Measurements from ENCODE around the gene BPIFB4. TPM values are rescaled to one million over a fixed set of nuclear protein-coding genes. Genes with fewer than 3 reads are reported as not detected.

BPIFB4 gene
- total and polyA plus RNA-seq, 2 experiments from 2014 or later: not detected

- in situ Hi-C loops (cut with MboI): no loop called here
- Histone ChIP-seq H3K4me2 (ENCODE audit: unreplicated experiment) (no peak overlapping the region), H3K27me3 (replicated peaks; ENCODE audit: insufficient read depth) (peaks cover 69% of the 10 kb centered on the region), H4K20me1 (ENCODE audit: insufficient read depth) (no peaks in the 10 kb centered on the region), H3F3A (ENCODE audit: insufficient read depth) (no peaks in the 10 kb centered on the region), H3K27ac (no peak overlapping the region), H3K79me2 (ENCODE audit: insufficient read depth) (no peaks in the 10 kb centered on the region), H3K9me2 (ENCODE audit: insufficient read depth) (no peaks in the 10 kb centered on the region), H3K9me3 (ENCODE audit: low read depth) (no peaks in the 10 kb centered on the region), H3K4me1 (ENCODE audit: insufficient read depth) (no peaks in the 10 kb centered on the region), H3K36me3 (ENCODE audit: low read depth) (no peaks in the 10 kb centered on the region), H2AFZ (no peak overlapping the region), H3K9ac (no peak overlapping the region), H3K4me3 (no peak overlapping the region)
- no peak for DNase-seq
- 30 to 35% methylated on average over 4 of the region's 4 CpGs for WGBS, 2 experiments (ENCODE audit: low coverage in 1 of 2, low lambda C conversion rate in 2 of 2, missing lambda C conversion rate in 2 of 2)
- TF ChIP-seq EZH2 (IDR thresholded peaks at IDR 0.05; ENCODE audit: insufficient read depth, poor library complexity, severe bottlenecking) (no peak), EZH2phosphoT487 (IDR thresholded peaks at IDR 0.05; ENCODE audit: insufficient read depth, low read depth) (no peak)
These were observed 7.1 kb upstream of the BPIFB4 start for GRCh38 chr20:33072362-33072761.

- Histone ChIP-seq H3F3A (ENCODE audit: insufficient read depth) (no peaks in the 10 kb centered on the region), H3K27me3 (replicated peaks; ENCODE audit: insufficient read depth) (peaks cover 69% of the 10 kb centered on the region), H3K9me3 (ENCODE audit: low read depth) (no peaks in the 10 kb centered on the region), H3K4me1 (ENCODE audit: insufficient read depth) (no peaks in the 10 kb centered on the region), H3K4me2 (ENCODE audit: unreplicated experiment) (no peak overlapping the region), H3K36me3 (ENCODE audit: low read depth) (no peaks in the 10 kb centered on the region), H2AFZ (no peak overlapping the region), H4K20me1 (ENCODE audit: insufficient read depth) (no peaks in the 10 kb centered on the region), H3K9me2 (ENCODE audit: insufficient read depth) (no peaks in the 10 kb centered on the region), H3K9ac (no peak overlapping the region), H3K27ac (no peak overlapping the region), H3K4me3 (no peak overlapping the region), H3K79me2 (ENCODE audit: insufficient read depth) (no peaks in the 10 kb centered on the region)
- 20 to 37% methylated on average over 2 of the region's 2 CpGs for WGBS, 2 experiments (ENCODE audit: low coverage in 1 of 2, low lambda C conversion rate in 2 of 2, missing lambda C conversion rate in 2 of 2)
- TF ChIP-seq EZH2 (IDR thresholded peaks at IDR 0.05; ENCODE audit: insufficient read depth, poor library complexity, severe bottlenecking) (no peak), EZH2phosphoT487 (IDR thresholded peaks at IDR 0.05; ENCODE audit: insufficient read depth, low read depth) (no peak)
- DNase-seq: no peak
- in situ Hi-C loops (cut with MboI): no loop called here
These were observed 6.6 kb upstream of the BPIFB4 start for GRCh38 chr20:33072813-33073212.

GRCh38 chr20:33074675-33075074 is 4.8 kb upstream of the BPIFB4 start:
- Histone ChIP-seq H3K27ac (no peak overlapping the region), H2AFZ (no peak overlapping the region), H3K27me3 (replicated peaks; ENCODE audit: insufficient read depth) (peaks cover 65% of the 10 kb centered on the region), H3K9me2 (ENCODE audit: insufficient read depth) (no peaks in the 10 kb centered on the region), H3F3A (ENCODE audit: insufficient read depth) (no peaks in the 10 kb centered on the region), H3K4me1 (ENCODE audit: insufficient read depth) (peaks cover 6% of the 10 kb centered on the region; the same call in 1 of the 2 replicates), H3K9me3 (ENCODE audit: low read depth) (no peaks in the 10 kb centered on the region), H3K4me2 (ENCODE audit: unreplicated experiment) (no peak overlapping the region), H3K9ac (no peak overlapping the region), H4K20me1 (ENCODE audit: insufficient read depth) (no peaks in the 10 kb centered on the region), H3K79me2 (ENCODE audit: insufficient read depth) (no peaks in the 10 kb centered on the region), H3K4me3 (no peak overlapping the region), H3K36me3 (ENCODE audit: low read depth) (no peaks in the 10 kb centered on the region)
- in situ Hi-C loops (cut with MboI): no loop called here
- WGBS, 2 experiments (ENCODE audit: low coverage in 1 of 2, low lambda C conversion rate in 2 of 2, missing lambda C conversion rate in 2 of 2): 21 to 33% methylated on average over 2 of the region's 2 CpGs
- no peak for DNase-seq
- TF ChIP-seq EZH2phosphoT487 (IDR thresholded peaks at IDR 0.05; ENCODE audit: insufficient read depth, low read depth) (no peak), EZH2 (IDR thresholded peaks at IDR 0.05; ENCODE audit: insufficient read depth, poor library complexity, severe bottlenecking) (no peak)

- Histone ChIP-seq H4K20me1 (ENCODE audit: insufficient read depth) (no peaks in the 10 kb centered on the region), H3K36me3 (ENCODE audit: low read depth) (no peaks in the 10 kb centered on the region), H3F3A (ENCODE audit: insufficient read depth) (no peaks in the 10 kb centered on the region), H2AFZ (no peak overlapping the region), H3K27ac (no peak overlapping the region), H3K4me1 (ENCODE audit: insufficient read depth) (peaks cover 6% of the 10 kb centered on the region; the same call in 1 of the 2 replicates), H3K9me2 (ENCODE audit: insufficient read depth) (no peaks in the 10 kb centered on the region), H3K4me2 (ENCODE audit: unreplicated experiment) (no peak overlapping the region), H3K9me3 (ENCODE audit: low read depth) (no peaks in the 10 kb centered on the region), H3K4me3 (no peak overlapping the region), H3K9ac (no peak overlapping the region), H3K27me3 (replicated peaks; ENCODE audit: insufficient read depth) (peaks cover 59% of the 10 kb centered on the region), H3K79me2 (ENCODE audit: insufficient read depth) (no peaks in the 10 kb centered on the region)
- no peak for DNase-seq
- in situ Hi-C loops (cut with MboI): no loop called here
- WGBS, 2 experiments (ENCODE audit: low coverage in 1 of 2, low lambda C conversion rate in 2 of 2, missing lambda C conversion rate in 2 of 2): 32 to 37% methylated on average over 6 of the region's 6 CpGs
- TF ChIP-seq EZH2phosphoT487 (IDR thresholded peaks at IDR 0.05; ENCODE audit: insufficient read depth, low read depth) (no peak), EZH2 (IDR thresholded peaks at IDR 0.05; ENCODE audit: insufficient read depth, poor library complexity, severe bottlenecking) (no peak)
These were observed 4.2 kb upstream of the BPIFB4 start for GRCh38 chr20:33075281-33075680.

Data from GM23248 (cell line).